GM12873 (cell line): ENCODE data around the gene IPO4.
A peak's percentile ranks its signal among the peaks of the same experiment; 100 is the strongest.

ENCODE experiments used
- TF ChIP-seq, protein P1 (sequence below): IDR thresholded peaks from 2 replicates; pipeline ENCODE4 v1.5.1; 2012; ENCODE audit warnings: low read depth, mild to moderate bottlenecking, moderate library complexity, low read length, control low read depth; ENCODE audit not compliant: insufficient read depth; ENCODE audit errors: missing control alignments

The IPO4 gene

GRCh38 chr14:24167469-24168114 is 21.0 kb downstream of the IPO4 start:
- TF ChIP-seq, protein P1, sequence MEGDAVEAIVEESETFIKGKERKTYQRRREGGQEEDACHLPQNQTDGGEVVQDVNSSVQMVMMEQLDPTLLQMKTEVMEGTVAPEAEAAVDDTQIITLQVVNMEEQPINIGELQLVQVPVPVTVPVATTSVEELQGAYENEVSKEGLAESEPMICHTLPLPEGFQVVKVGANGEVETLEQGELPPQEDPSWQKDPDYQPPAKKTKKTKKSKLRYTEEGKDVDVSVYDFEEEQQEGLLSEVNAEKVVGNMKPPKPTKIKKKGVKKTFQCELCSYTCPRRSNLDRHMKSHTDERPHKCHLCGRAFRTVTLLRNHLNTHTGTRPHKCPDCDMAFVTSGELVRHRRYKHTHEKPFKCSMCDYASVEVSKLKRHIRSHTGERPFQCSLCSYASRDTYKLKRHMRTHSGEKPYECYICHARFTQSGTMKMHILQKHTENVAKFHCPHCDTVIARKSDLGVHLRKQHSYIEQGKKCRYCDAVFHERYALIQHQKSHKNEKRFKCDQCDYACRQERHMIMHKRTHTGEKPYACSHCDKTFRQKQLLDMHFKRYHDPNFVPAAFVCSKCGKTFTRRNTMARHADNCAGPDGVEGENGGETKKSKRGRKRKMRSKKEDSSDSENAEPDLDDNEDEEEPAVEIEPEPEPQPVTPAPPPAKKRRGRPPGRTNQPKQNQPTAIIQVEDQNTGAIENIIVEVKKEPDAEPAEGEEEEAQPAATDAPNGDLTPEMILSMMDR, result no peak

DNA sequence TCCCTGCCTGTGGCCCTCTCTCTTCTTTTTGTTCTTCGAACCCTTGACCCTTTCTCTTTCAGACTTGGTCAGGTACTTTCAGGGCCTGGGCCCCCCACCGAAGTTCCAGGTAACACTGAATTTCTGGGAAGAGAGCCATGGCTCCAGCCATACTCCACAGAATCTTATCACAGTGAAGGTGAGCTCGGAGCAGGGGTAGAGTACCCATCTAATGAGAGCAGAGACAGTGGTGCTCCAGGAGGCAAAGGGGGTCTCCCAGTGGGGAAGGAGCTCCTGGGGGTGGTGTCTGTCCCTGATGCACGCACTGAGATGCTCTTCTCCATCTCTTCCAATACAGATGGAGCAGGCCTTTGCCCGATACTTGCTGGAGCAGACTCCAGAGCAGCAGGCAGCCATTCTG is 22.8 kb downstream of the IPO4 start:
- TF ChIP-seq, protein P1, result no peak

GRCh38 chr14:24164518-24164991 is 24.1 kb downstream of the IPO4 start:
- TF ChIP-seq, protein P1, result no peak

GRCh38 chr14:24162093-24162492 is 26.5 kb downstream of the IPO4 start:
- TF ChIP-seq, protein P1, result no peak

DNA sequence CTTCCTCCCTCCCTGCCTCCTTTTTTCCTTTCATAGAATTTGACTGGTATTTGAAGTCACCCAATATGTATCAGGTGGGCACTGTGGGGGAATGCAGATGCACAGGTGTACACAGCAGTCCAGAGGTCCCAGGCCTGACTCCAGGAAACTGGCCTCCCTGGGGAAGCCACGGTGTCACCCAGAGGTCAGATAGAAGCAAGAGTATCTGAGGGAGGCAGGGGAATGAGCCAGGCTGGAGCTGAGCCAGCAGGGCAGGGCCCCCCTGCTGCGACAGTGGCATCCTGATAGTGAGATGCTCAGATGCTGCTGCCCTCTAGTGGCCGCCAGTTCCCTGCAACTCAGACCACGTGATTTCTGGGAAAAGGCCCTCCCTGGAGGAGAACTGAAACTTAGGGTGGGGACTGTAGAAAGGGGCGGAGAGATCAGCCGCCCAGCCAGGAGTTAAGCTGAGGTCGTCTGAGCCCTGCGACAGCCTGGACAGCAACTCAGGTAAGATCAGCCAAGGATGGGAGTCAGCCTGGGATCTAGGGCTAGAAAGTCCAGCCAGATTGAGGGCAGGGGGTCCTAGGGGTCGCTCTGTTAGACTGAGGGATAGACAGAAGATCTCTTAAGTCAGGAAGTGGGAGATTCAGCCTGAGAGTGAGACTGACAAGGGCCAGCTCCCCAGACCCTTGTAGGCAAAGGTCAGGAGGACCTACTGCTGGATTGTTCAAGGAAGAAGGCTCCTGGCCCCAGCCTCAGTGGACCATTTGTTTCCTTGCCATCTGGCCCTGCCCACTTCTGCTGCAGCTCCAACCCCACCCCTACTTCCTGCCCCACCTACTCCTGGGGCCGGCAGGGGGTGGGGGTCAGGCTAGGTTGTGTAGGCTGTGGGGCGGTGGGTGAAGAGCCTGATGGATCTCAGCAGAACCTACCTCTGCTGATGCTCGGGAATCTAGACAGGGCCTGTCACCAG is 27.5 kb downstream of the IPO4 start, which contains the start of gene IRF9:
Gene IRF9 (plus strand): TSS at position 416 of the 955 bp plus-strand sequence. CDS start 880 bp downstream, outside the sequence.
- TF ChIP-seq, protein P1, result peak; percentile 94

GRCh38 chr14:24160499-24160849 is 28.1 kb downstream of the IPO4 start:
- TF ChIP-seq, protein P1, result no peak
